Right atrium auricular region (tissue), 2 donors: ENCODE measurements around the gene MOB2. TPM values are rescaled to one million over a fixed set of nuclear protein-coding genes. Genes with fewer than 3 reads are reported as not detected.

ENCODE experiments used
- DNase-seq: peaks from one replicate; pipeline ENCODE4 v3.0.0-alpha.2; 2019; ENCODE audit warnings: low spot score
- H3K27ac ChIP-seq, 2 donors: fragments of 200-600 bp; sonication (generic); 1 replicate in 1 of 2; 2 replicates in 1 of 2; pipeline ENCODE4 v1.5.1; 2016 to 2019
- H3K27me3 ChIP-seq, 2 donors: fragments of 200-600 bp; sonication (generic); one replicate each; pipeline versions ENCODE4 v1.5.1 to v1.6.0; 2017 to 2019
- H3K36me3 ChIP-seq: fragments of 200-600 bp; sonication (generic); one replicate; pipeline ENCODE4 v1.5.1; 2016
- H3K4me1 ChIP-seq, 2 donors: fragments of 200-600 bp; sonication (generic); one replicate each; pipeline versions ENCODE4 v1.5.1 to v1.6.0; 2017 to 2019
- H3K4me3 ChIP-seq, 2 donors: fragments of 200-600 bp; sonication (generic); 1 replicate in 1 of 2; 2 replicates in 1 of 2; pipeline ENCODE4 v1.5.1; 2017 to 2019; ENCODE audit warnings: mild to moderate bottlenecking in 1 of 2, moderate library complexity in 1 of 2
- H3K9me3 ChIP-seq, 2 donors: fragments of 200-600 bp; sonication (generic); one replicate each; pipeline ENCODE4 v1.5.1; 2019
- total RNA-seq, 2 donors: library from RNA; depleted of rRNA; stranded (reverse); fragments of >200 nt; gene quantifications; one replicate each; pipeline ENCODE4 v1.1.0, GENCODE V29; 2016
- TF ChIP-seq, protein P1 (sequence below), 2 donors: fragments of 200-600 bp; sonication (generic); IDR thresholded peaks; one replicate each; pipeline ENCODE4 v1.5.1; 2019; ENCODE audit warnings: antibody characterized with exemption in 2 of 2

Gene MOB2
- total RNA-seq, 2 donors from 2014 or later, result 22.0 to 27.9 TPM

GRCh38 chr11:1528710-1529109, 42.1 kb upstream of the MOB2 start:
- Histone ChIP-seq H3K4me3 (no peak overlapping the region), H3K9me3 (no peaks in the 10 kb centered on the region), H3K36me3 (no peaks in the 10 kb centered on the region), H3K4me1 (peaks cover 0 to 68% of the 10 kb centered on the region in 2 donors), H3K27me3 (no peaks in the 10 kb centered on the region), H3K27ac (no peak overlapping the region)
- TF ChIP-seq, protein P1, sequence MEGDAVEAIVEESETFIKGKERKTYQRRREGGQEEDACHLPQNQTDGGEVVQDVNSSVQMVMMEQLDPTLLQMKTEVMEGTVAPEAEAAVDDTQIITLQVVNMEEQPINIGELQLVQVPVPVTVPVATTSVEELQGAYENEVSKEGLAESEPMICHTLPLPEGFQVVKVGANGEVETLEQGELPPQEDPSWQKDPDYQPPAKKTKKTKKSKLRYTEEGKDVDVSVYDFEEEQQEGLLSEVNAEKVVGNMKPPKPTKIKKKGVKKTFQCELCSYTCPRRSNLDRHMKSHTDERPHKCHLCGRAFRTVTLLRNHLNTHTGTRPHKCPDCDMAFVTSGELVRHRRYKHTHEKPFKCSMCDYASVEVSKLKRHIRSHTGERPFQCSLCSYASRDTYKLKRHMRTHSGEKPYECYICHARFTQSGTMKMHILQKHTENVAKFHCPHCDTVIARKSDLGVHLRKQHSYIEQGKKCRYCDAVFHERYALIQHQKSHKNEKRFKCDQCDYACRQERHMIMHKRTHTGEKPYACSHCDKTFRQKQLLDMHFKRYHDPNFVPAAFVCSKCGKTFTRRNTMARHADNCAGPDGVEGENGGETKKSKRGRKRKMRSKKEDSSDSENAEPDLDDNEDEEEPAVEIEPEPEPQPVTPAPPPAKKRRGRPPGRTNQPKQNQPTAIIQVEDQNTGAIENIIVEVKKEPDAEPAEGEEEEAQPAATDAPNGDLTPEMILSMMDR (IDR thresholded peaks at IDR 0.05), result no peak
- DNase-seq, result no peak

GRCh38 chr11:1526785-1527184, 40.2 kb upstream of the MOB2 start:
- Histone ChIP-seq H3K4me3 (no peak overlapping the region), H3K9me3 (no peaks in the 10 kb centered on the region), H3K4me1 (peaks cover 0 to 60% of the 10 kb centered on the region in 2 donors), H3K27me3 (no peaks in the 10 kb centered on the region), H3K27ac (no peak overlapping the region), H3K36me3 (no peaks in the 10 kb centered on the region)
- no peak for DNase-seq
- TF ChIP-seq, protein P1 (IDR thresholded peaks at IDR 0.05), result no peak

DNA sequence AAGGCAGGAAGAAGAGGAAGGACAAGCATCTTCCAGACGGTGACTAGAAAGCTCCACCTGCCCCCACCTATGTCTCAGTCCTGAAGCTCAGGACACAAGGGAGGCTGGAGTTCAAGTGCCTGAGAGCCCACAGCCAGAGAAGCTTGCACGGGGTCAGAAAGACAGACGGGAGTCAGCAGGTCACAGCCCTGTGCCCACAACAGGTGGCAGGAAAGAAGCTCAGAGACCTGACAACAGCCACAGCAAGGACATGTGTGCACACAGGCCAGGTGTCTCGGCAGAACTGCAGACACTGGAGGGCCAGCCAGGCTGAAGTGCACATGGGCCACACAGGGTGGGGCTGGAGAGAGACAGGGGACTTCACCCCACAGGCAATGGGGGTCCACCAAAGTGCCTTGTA, 37.2 kb upstream of the MOB2 start:
- DNase-seq, result no peak
- no peaks in the 10 kb centered on the region for H3K27me3 ChIP-seq
- H3K4me3 ChIP-seq, result no peak overlapping the region
- H3K4me1 ChIP-seq, result peaks cover 0 to 61% of the 10 kb centered on the region in 2 donors
- no peaks in the 10 kb centered on the region for H3K9me3 ChIP-seq
- TF ChIP-seq, protein P1 (IDR thresholded peaks at IDR 0.05), result no peak
- no peak overlapping the region for H3K27ac ChIP-seq
- H3K36me3 ChIP-seq, result no peaks in the 10 kb centered on the region

DNA sequence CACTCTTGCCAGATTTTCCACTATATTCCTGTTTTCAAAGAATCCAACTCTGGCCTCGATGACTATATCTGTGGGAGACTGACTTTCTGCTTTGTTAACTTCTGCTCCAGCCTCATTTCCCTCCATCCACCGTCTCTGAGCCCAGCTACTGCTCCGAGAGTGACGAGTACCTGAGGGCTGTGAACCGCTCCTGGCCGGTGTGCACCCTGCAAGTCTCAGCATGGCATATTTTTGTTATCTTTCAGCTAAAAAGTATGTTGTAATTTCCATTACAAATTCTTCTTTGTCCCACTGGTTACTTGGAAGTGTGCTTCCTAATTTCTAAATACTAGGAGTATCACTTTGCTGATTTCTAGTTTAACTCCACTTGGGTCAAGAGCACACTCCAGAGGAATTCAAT, 36.5 kb upstream of the MOB2 start:
- H3K27me3 ChIP-seq, result no peaks in the 10 kb centered on the region
- no peaks in the 10 kb centered on the region for H3K36me3 ChIP-seq
- H3K27ac ChIP-seq, result no peak overlapping the region
- H3K4me3 ChIP-seq, result no peak overlapping the region
- DNase-seq, result no peak
- H3K9me3 ChIP-seq, result no peaks in the 10 kb centered on the region
- TF ChIP-seq, protein P1 (IDR thresholded peaks at IDR 0.05), result no peak
- peaks cover 0 to 54% of the 10 kb centered on the region in 2 donors for H3K4me1 ChIP-seq

DNA sequence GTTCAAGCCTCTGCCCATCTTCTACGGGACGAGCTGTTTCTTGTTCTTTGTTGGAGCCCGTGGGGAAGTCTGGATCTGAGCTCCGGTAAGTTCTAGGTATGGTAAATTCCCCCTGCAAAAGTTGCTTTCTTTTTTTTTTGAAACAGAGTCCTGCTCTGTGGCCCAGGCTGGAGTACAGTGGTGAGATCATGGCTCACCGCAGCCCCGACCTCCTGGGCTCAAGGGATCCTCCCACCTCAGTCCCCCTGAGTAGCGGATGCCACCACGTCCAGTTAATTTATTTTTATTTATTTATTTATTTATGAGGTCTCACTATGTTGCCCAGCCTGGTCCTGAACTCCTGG, 35.5 kb upstream of the MOB2 start:
- Histone ChIP-seq H3K27me3 (no peaks in the 10 kb centered on the region), H3K9me3 (no peaks in the 10 kb centered on the region), H3K27ac (no peak overlapping the region), H3K4me1 (peaks cover 0 to 55% of the 10 kb centered on the region in 2 donors), H3K4me3 (no peak overlapping the region), H3K36me3 (no peaks in the 10 kb centered on the region)
- no peak for DNase-seq
- TF ChIP-seq, protein P1 (IDR thresholded peaks at IDR 0.05), result no peak

DNA sequence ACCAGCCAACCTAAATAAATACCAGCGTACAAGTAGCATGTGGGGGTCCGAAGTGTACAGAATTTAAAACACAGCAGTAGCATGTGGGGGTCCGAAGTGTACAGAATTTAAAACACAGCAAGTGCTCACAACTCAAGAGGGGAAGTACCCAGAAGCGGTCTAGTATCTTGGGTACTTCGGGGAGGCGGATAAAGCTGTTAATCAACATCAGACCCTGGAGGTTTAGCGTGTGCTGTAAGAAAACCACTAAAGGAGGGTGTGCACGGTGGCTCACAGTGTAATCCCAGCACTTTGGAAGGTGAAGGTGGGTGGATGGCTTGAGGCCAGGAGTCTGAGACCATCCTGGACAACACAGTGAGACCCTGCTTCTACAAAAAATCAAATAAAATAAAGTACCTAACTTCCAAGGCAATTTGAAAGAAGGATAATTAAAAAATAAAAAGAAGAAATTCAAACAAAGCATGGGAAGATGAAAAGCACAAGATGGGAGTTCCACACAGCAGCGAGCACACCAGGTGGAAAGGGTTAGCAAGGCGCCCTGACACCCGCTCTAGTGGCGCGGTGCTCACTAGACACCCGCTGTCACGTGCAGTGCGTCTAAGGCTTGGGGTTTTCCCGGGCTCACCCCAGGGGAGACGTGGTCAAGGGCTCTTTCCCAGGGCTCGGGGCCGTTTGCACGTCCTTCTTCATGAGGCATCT, 35.0 kb upstream of the MOB2 start:
- Histone ChIP-seq H3K4me1 (peaks cover 0 to 61% of the 10 kb centered on the region in 2 donors), H3K27ac (no peak overlapping the region), H3K36me3 (no peaks in the 10 kb centered on the region), H3K27me3 (no peaks in the 10 kb centered on the region), H3K9me3 (no peaks in the 10 kb centered on the region), H3K4me3 (no peak overlapping the region)
- TF ChIP-seq, protein P1 (IDR thresholded peaks at IDR 0.05), result no peak
- DNase-seq, result no peak
